ENCODE measurements around the gene AGPAT2.

- no peak for TF ChIP-seq CTCF (IDR thresholded peaks at IDR 0.05)
- TF ChIP-seq POLR2A (IDR thresholded peaks at IDR 0.05), result no peak
- TF ChIP-seq POLR2AphosphoS5 (IDR thresholded peaks at IDR 0.05), result no peak
- TF ChIP-seq EP300 (IDR thresholded peaks at IDR 0.05), result no peak
These were observed 3.5 kb downstream of the AGPAT2 start for GRCh38 chr9:136683755-136684154.
